Measurements from ENCODE around the gene LPXN.
A peak's percentile ranks its signal among the peaks of the same experiment; 100 is the strongest.
"Not testable (repeated sequence)": the region's sequence is repeated elsewhere in the genome, so short reads cannot be mapped to it uniquely, and the experiment has no call there.

Gene LPXN

GRCh38 chr11:58579192-58580129 lies 3.8 kb upstream of the LPXN start:
- DNase-seq (ENCODE audit: low read depth): peak; percentile 88

- peak; percentile 94 for DNase-seq (ENCODE audit: low read depth)
These were observed 3.1 kb upstream of the LPXN start, which contains the start of gene ZFP91 for GRCh38 chr11:58578635-58579191. Gene ZFP91 (plus strand): TSS chr11:58579063. CDS start chr11:58579282, 219 bp downstream.

GRCh38 chr11:58578136-58578634 lies 2.5 kb upstream of the LPXN start:
- DNase-seq (ENCODE audit: low read depth): peak; percentile 86

- DNase-seq (ENCODE audit: low read depth): peak; percentile 66
These were observed 2.0 kb upstream of the LPXN start for GRCh38 chr11:58577555-58578135.

- no peak for DNase-seq (ENCODE audit: low read depth)
These were observed 1.3 kb upstream of the LPXN start for GRCh38 chr11:58576887-58577471.

- DNase-seq (ENCODE audit: low read depth): no peak
These were observed 775 bp downstream of the LPXN start for GRCh38 chr11:58574881-58575280.

GRCh38 chr11:58573451-58574104 lies 2.1 kb downstream of the LPXN start:
- peak; percentile 53 for DNase-seq (ENCODE audit: low read depth)

GRCh38 chr11:58572906-58573305 lies 2.8 kb downstream of the LPXN start:
- DNase-seq (ENCODE audit: low read depth): not testable (repeated sequence)

- DNase-seq (ENCODE audit: low read depth): peak; percentile 60
These were observed 7.7 kb downstream of the LPXN start for GRCh38 chr11:58567889-58568512.

GRCh38 chr11:58564231-58564630 lies 11.4 kb downstream of the LPXN start:
- no peak for DNase-seq (ENCODE audit: low read depth)

GRCh38 chr11:58562375-58562800 lies 13.3 kb downstream of the LPXN start:
- no peak for DNase-seq (ENCODE audit: low read depth)

GRCh38 chr11:58561394-58562098 lies 14.1 kb downstream of the LPXN start:
- DNase-seq (ENCODE audit: low read depth): no peak

GRCh38 chr11:58560842-58561241 lies 14.8 kb downstream of the LPXN start:
- DNase-seq (ENCODE audit: low read depth): no peak

GRCh38 chr11:58549644-58550043 lies 26.0 kb downstream of the LPXN start:
- DNase-seq (ENCODE audit: low read depth): no peak

GRCh38 chr11:58546841-58547240 lies 28.8 kb downstream of the LPXN start:
- DNase-seq (ENCODE audit: low read depth): no peak

GRCh38 chr11:58531865-58532341 lies 43.8 kb downstream of the LPXN start:
- DNase-seq (ENCODE audit: low read depth): no peak

- DNase-seq (ENCODE audit: low read depth): no peak
These were observed 45.4 kb downstream of the LPXN start for GRCh38 chr11:58530236-58530635.

GRCh38 chr11:58527429-58527828 lies 48.2 kb downstream of the LPXN start:
- no peak for DNase-seq (ENCODE audit: low read depth)

GRCh38 chr11:58526721-58527120 lies 48.9 kb downstream of the LPXN start:
- DNase-seq (ENCODE audit: low read depth): no peak

GRCh38 chr11:58525037-58525614 lies 50.5 kb downstream of the LPXN start:
- no peak for DNase-seq (ENCODE audit: low read depth)
